A549 (cell line): ENCODE data around the gene DNMT3L. TPM values are rescaled to one million over a fixed set of nuclear protein-coding genes. Genes with fewer than 3 reads are reported as not detected.
"Not testable (repeated sequence)": the region's sequence is repeated elsewhere in the genome, so short reads cannot be mapped to it uniquely, and the experiment has no call there.

Experiments used
- ATAC-seq, 2 experiments: fragments of 200-7000 bp in 1 of 2; fragments of >200 bp in 1 of 2; cut with Nextera tagmentation in 1 of 2; cut with Tn5 transposase in 1 of 2; 3 replicates each; pipeline versions ENCODE4 v1.8.0 to v1.9.1; 2018 to 2020; ENCODE audit warnings: mild to moderate bottlenecking in 1 of 2, moderate library complexity in 1 of 2
- CTCF ChIA-PET: fragments of 300-600 bp; sonication (Branson Sonifier 250); formaldehyde crosslinking; extraction: SDS; loops from one replicate; lab custom pipeline; 2021; ENCODE audit warnings: antibody characterized with exemption, inconsistent platforms; lab: Yijun Ruan, JAX
- POLR2A ChIA-PET: fragments of 350-600 bp; formaldehyde crosslinking; extraction: SDS; loops from one replicate; lab custom pipeline; 2021; ENCODE audit warnings: antibody characterized with exemption, inconsistent platforms; lab: Yijun Ruan, JAX
- DNase-seq, 2 experiments: peaks; one replicate each; pipeline versions ENCODE4 v3.0.0 to v3.0.0-alpha.2; 2011 to 2016; ENCODE audit warnings: low read depth in 1 of 2, low spot score in 1 of 2
- FAIRE-seq: peaks from 2 replicates; lab custom pipeline; 2011; peaks lifted over from hg19 to GRCh38; lab: Jason Lieb, UNC
- H3K27ac ChIP-seq, 2 experiments: fragments of >200 bp; sonication (Bioruptor Twin); formaldehyde crosslinking; 3 replicates each; pipeline ENCODE4 v1.5.1; 2016 to 2017
- H3K4me1 ChIP-seq: fragments of >200 bp; sonication (Bioruptor Twin); formaldehyde crosslinking; 3 replicates; pipeline ENCODE4 v1.6.1; 2016
- H3K4me2 ChIP-seq: fragments of >200 bp; sonication (Bioruptor Twin); formaldehyde crosslinking; 3 replicates; pipeline ENCODE4 v1.6.1; 2016
- H3K4me3 ChIP-seq: fragments of >200 bp; sonication (Bioruptor Twin); formaldehyde crosslinking; 3 replicates; pipeline ENCODE4 v1.5.1; 2016
- H3K9me3 ChIP-seq: fragments of >200 bp; sonication (Bioruptor Twin); formaldehyde crosslinking; 3 replicates; pipeline ENCODE4 v1.6.1; 2016
- CHD4 ChIP-seq: fragments of 200-600 bp; sonication (generic); IDR thresholded peaks from 2 replicates; pipeline ENCODE4 v1.6.1; 2016; ENCODE audit warnings: antibody characterized with exemption, mild to moderate bottlenecking, borderline replicate concordance
- EP300 ChIP-seq, 2 experiments: fragments of >200 bp; sonication (Bioruptor Twin); formaldehyde crosslinking; IDR thresholded peaks; 2 replicates in 1 of 2; 3 replicates in 1 of 2; pipeline ENCODE4 v1.6.1; 2016 to 2017
- FOSL2 ChIP-seq, 2 experiments: fragments of 450-650 bp in 1 of 2; fragments of >200 bp in 1 of 2; sonication (Bioruptor Twin) in 1 of 2; formaldehyde crosslinking; IDR thresholded peaks; 2 replicates each; pipeline versions ENCODE4 v1.5.0 to v1.6.1; 2016 to 2020; ENCODE audit warnings: mild to moderate bottlenecking in 1 of 2, moderate library complexity in 1 of 2
- GATA3 ChIP-seq: IDR thresholded peaks from 2 replicates; pipeline ENCODE4 v1.6.1; 2012; ENCODE audit warnings: borderline replicate concordance
- HEYL ChIP-seq: fragments of 250-450 bp; sonication (Bioruptor Pico); IDR thresholded peaks from 2 replicates; pipeline ENCODE4 v1.8.0; 2021; ENCODE audit warnings: mild to moderate bottlenecking, moderate library complexity
- HOXA7 ChIP-seq: fragments of 250-450 bp; sonication (Bioruptor Pico); IDR thresholded peaks from 2 replicates; pipeline ENCODE4 v1.5.0; 2020; ENCODE audit warnings: mild to moderate bottlenecking, moderate library complexity
- HOXB13 ChIP-seq: fragments of 250-450 bp; sonication (Bioruptor Pico); IDR thresholded peaks from 2 replicates; pipeline ENCODE4 v1.5.0; 2020; ENCODE audit warnings: low read depth, mild to moderate bottlenecking, moderate library complexity
- JUN ChIP-seq, 2 experiments: fragments of >200 bp; sonication (Bioruptor Twin); formaldehyde crosslinking; IDR thresholded peaks; 2 replicates in 1 of 2; 3 replicates in 1 of 2; pipeline ENCODE4 v1.6.1; 2016 to 2017
- JUNB ChIP-seq: fragments of >200 bp; sonication (Bioruptor Twin); formaldehyde crosslinking; IDR thresholded peaks from 2 replicates; pipeline ENCODE4 v1.6.1; 2016
- KDM1A ChIP-seq: fragments of 200-600 bp; sonication (generic); IDR thresholded peaks from 2 replicates; pipeline ENCODE4 v1.6.1; 2016; ENCODE audit warnings: low read depth, mild to moderate bottlenecking
- MAZ ChIP-seq: fragments of 150-350 bp; IDR thresholded peaks from 2 replicates; pipeline ENCODE4 v1.6.1; 2014; ENCODE audit warnings: antibody characterized with exemption, low read depth, low read length, borderline replicate concordance
- NPAS2 ChIP-seq: fragments of 250-450 bp; sonication (Bioruptor Pico); IDR thresholded peaks from 2 replicates; pipeline ENCODE4 v1.8.0; 2022; ENCODE audit warnings: mild to moderate bottlenecking, moderate library complexity, borderline replicate concordance
- POLR2A ChIP-seq: IDR thresholded peaks from 2 replicates; pipeline ENCODE4 v1.6.1; 2012; ENCODE audit warnings: mild to moderate bottlenecking, low read length
- RAD21 ChIP-seq, 2 experiments: fragments of >200 bp in 1 of 2; sonication (Bioruptor Twin) in 1 of 2; formaldehyde crosslinking in 1 of 2; IDR thresholded peaks in 1 of 2; conservative IDR thresholded peaks in 1 of 2; 2 replicates in 1 of 2; 3 replicates in 1 of 2; pipeline ENCODE4 v1.6.1; 2012 to 2018; ENCODE audit warnings: inconsistent platforms in 1 of 2
- RCOR1 ChIP-seq: fragments of 150-350 bp; IDR thresholded peaks from 2 replicates; pipeline ENCODE4 v1.6.1; 2014; ENCODE audit warnings: antibody characterized with exemption, low read length, low read depth
- SMC3 ChIP-seq: fragments of >200 bp; sonication (Bioruptor Twin); formaldehyde crosslinking; IDR thresholded peaks from 3 replicates; pipeline ENCODE4 v1.6.1; 2018; ENCODE audit warnings: inconsistent platforms
- USF2 ChIP-seq: fragments of 450-650 bp; IDR thresholded peaks from 2 replicates; pipeline ENCODE4 v1.6.1; 2014; ENCODE audit warnings: antibody characterized with exemption
- ZFP36 ChIP-seq: fragments of 450-650 bp; IDR thresholded peaks from 2 replicates; pipeline ENCODE4 v1.6.1; 2014; ENCODE audit warnings: borderline replicate concordance; ENCODE audit not compliant: partially characterized antibody
- WGBS: methylation state at CpG from one replicate; pipeline ENCODE4 v1.1.6; 2017; ENCODE audit errors: missing lambda C conversion rate; 5-methylcytosine and 5-hydroxymethylcytosine counted together
- polyA plus RNA-seq, 4 experiments: library from polyadenylated mRNA; depleted of rRNA in 3 of 4; stranded (reverse); fragments of >200 nt; fragmentation: RNase III in 1 of 4; extraction: RNeasy Plus Mini Kit Qiagen cat#74134 plus additional on column Dnase treatment in 1 of 4; gene quantifications; 2 replicates in 3 of 4; 3 replicates in 1 of 4; pipeline ENCODE4 v1.2.3, GENCODE V29; 2011 to 2017
- TF ChIP-seq, protein P1 (sequence below): fragments of >200 bp; sonication (Bioruptor Twin); formaldehyde crosslinking; IDR thresholded peaks from 2 replicates; pipeline ENCODE4 v1.6.1; 2016
- TF ChIP-seq, protein P2 (sequence below): IDR thresholded peaks from 2 replicates; pipeline ENCODE4 v1.6.1; 2012

The DNMT3L gene
- polyA plus RNA-seq, 2 of the 4 experiments (the other 2 are of a cell fraction), result not detected

DNA sequence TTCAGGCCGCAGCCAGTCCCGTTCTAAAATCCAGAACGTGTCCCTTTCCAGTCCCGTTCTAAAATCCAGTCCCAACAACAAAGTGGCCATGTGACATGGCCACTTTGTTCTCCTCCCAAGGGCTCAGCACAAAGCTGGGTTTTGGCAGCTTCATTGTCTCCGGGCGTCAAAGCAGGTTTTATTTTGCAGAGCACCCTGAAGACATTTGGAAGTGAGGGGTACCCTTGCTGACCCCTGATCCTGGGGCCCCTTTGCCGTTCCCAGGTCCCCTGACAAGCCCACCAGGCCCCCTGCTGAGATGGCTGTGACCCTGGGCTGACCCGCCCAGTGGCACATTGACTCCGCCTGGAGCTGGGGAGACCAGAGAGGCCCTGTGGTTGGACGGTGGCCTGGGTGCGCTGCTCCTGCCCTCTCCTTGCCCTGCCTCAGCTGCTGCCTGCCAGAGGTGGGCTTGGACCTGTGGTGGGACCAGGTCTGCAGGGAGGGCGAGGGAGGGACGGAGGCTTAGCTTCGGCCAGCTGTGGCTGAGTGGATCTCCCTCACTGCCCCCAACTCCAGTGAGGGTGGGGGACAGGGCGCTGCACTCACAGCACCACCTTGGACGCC is 42.4 kb upstream of the DNMT3L start:
- Histone ChIP-seq H3K27ac (no peak overlapping the region; a peak in 1 of 6 replicates), H3K4me3 (no peak overlapping the region), H3K4me2 (no peak overlapping the region), H3K4me1 (peaks cover 10% of the 10 kb centered on the region; the same call in 1 of the 3 replicates), H3K9me3 (no peaks in the 10 kb centered on the region)
- ChIA-PET CTCF (interaction anchor here (0.7 to 3.4 kb wide), 10 partner anchors 9 to 436 kb away, joined by 3 to 15 read pairs (median 3); no protein-coding TSS in a partner anchor), POLR2A (no interaction called here)
- WGBS, result 89% methylated on average over 12 of the region's 16 CpGs
- no peak for DNase-seq
- FAIRE-seq, result no peak
- no peak for ATAC-seq
- TF ChIP-seq NPAS2, result no peak
- no peak for TF ChIP-seq MAZ
- no peak for TF ChIP-seq RCOR1
- TF ChIP-seq SMC3, result no peak

DNA sequence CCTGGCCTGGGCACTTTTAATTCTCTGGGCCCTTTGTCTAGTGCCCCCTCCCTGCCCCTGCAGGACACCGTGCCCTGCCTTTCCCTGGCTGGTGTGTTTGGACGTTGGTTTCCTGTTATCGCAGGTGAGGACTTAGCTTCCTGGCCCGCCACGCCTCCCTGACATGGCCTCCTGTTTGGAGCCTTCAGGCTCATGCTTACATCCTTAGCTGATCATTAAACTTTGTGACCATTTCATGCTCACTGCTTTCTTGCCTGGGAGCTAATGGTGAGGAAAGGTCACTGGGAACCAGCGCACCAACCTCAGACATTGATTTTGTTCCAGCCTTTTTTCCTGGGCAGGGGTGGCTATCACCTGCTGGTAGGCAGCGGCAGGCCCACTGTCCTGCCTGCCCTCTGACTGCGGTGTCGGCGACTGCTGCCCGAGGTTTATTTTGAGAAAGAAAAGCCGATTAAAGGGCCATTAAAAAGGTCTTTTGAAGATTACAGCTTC is 41.8 kb upstream of the DNMT3L start:
- Histone ChIP-seq H3K27ac (no peak overlapping the region), H3K9me3 (no peaks in the 10 kb centered on the region), H3K4me3 (no peak overlapping the region), H3K4me2 (no peak overlapping the region), H3K4me1 (peaks cover 10% of the 10 kb centered on the region; the same call in 1 of the 3 replicates)
- no peak for TF ChIP-seq KDM1A
- no peak for TF ChIP-seq RAD21 (conservative IDR thresholded peaks at IDR 0.05 in 1 of 2, IDR thresholded peaks at IDR 0.05 in 1 of 2)
- TF ChIP-seq SMC3, result no peak
- TF ChIP-seq FOSL2 (IDR thresholded peaks at IDR 0.05), result no peak
- no peak for TF ChIP-seq FOSL2 (CRISPR knock-in tag; IDR thresholded peaks at IDR 0.05)
- no peak for TF ChIP-seq JUNB
- no peak for FAIRE-seq
- POLR2A ChIA-PET, result no interaction called here
- no peak for DNase-seq
- WGBS, result 85% methylated on average over 12 of the region's 12 CpGs
- CTCF ChIA-PET, result interaction anchor here (0.6 to 3.4 kb wide), 6 partner anchors 9 to 152 kb away, joined by 3 to 15 read pairs (median 3); no protein-coding TSS in a partner anchor
- no peak for ATAC-seq

DNA sequence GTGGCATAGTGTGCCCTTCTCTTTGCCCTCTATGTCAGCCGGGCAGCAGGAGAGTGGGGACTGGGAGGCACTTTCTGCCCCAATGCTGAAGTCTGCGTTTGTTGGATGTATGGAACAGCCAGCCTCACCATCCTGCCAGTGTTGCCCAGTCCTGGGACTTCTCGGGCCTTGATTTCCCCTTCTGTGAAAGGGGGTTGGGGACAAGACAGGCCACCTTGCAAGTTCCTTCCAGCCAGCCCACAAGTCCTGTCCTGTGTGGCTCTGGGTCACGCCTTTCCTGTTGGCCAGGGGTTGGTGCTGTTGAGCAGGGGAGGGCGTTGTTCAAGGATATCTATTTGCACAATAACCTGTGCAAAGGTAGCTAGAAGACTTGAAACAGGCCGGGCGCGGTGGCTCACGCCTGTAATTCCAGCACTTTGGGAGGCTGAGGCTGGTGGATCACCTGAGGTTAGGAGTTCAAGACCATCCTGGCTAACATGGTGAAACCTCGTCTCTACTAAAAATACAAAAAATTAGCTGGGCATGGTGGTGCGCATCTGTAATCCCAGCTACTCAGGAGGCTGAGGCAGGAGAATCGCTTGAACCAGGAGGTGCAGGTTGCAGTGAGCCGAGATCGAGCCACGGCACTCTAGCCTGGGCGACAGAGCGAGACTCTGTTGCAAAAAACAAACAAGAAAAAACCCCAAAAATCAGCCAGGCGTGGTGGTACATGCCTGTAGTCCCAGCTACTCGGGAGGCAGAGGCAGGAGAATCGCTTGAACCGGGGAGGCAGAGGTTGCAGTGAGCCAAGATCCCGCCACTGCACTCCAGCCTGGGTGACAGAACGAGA is 41.1 kb upstream of the DNMT3L start:
- ATAC-seq, result 0 out of 6 replicates have a peak, but pooled peaks of 1 of the 2 experiments have one; percentile 22
- not testable (repeated sequence) for H3K4me2 ChIP-seq, FAIRE-seq

DNA sequence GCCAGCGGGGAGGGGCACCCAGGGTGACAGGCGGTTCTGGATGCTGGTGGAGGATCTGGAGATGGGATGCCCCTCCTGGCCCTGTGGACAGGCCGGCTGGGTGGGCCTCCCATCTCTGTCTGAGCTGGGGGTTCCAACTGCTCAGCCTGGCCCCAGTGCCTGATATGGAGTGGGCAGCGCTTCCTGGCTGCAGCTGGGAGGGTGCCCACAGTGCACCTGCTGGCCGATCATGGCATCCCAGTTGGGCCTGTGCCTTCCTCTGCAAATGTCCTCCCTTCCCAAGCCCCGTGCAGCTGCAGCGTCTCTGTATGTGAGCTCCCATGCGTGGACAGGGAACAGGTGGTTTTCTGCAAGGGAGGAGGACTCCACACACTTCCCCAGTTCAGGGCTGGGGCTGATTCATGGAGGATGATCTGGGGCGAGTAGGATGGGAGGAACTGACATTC is 40.3 kb upstream of the DNMT3L start:
- H3K27ac ChIP-seq, result no peak overlapping the region
- 93% methylated on average over 2 of the region's 9 CpGs for WGBS
- DNase-seq (no peak), ATAC-seq (no peak; a peak in 1 of 6 replicates), FAIRE-seq (no peak)
- H3K4me2 ChIP-seq, result no peak overlapping the region
- peaks cover 10% of the 10 kb centered on the region; the same call in 1 of the 3 replicates for H3K4me1 ChIP-seq
- H3K4me3 ChIP-seq, result no peak overlapping the region
- no peak for TF ChIP-seq HOXB13 (CRISPR knock-in tag)
- no peak for TF ChIP-seq KDM1A
- no peak for TF ChIP-seq USF2
- TF ChIP-seq, protein P1, sequence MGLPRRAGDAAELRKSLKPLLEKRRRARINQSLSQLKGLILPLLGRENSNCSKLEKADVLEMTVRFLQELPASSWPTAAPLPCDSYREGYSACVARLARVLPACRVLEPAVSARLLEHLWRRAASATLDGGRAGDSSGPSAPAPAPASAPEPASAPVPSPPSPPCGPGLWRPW, result no peak
- no peak for TF ChIP-seq CHD4
- TF ChIP-seq EP300 (IDR thresholded peaks at IDR 0.05), result no peak
- TF ChIP-seq POLR2A, result no peak
- TF ChIP-seq RCOR1, result no peak
- TF ChIP-seq HOXA7, result no peak
- no peak for TF ChIP-seq ZFP36
- TF ChIP-seq, protein P2, sequence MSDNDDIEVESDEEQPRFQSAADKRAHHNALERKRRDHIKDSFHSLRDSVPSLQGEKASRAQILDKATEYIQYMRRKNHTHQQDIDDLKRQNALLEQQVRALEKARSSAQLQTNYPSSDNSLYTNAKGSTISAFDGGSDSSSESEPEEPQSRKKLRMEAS, result no peak
- TF ChIP-seq JUN (IDR thresholded peaks at IDR 0.05), result no peak
- TF ChIP-seq GATA3, result no peak
- no peak for TF ChIP-seq HEYL
- no peaks in the 10 kb centered on the region for H3K9me3 ChIP-seq
- CTCF ChIA-PET, result interaction anchor here (1.1 to 1.9 kb wide), 3 partner anchors 13 to 491 kb away, joined by 3 to 6 read pairs (median 3); no protein-coding TSS in a partner anchor
- POLR2A ChIA-PET, result no interaction called here

More for the DNA sequence above, 41.1 kb upstream of the DNMT3L start:
- 86% methylated on average over 19 of the region's 23 CpGs for WGBS
- H3K4me1 ChIP-seq, result peaks cover 10% of the 10 kb centered on the region; the same call in 1 of the 3 replicates
- H3K4me3 ChIP-seq, POLR2A ChIA-PET, H3K9me3 ChIP-seq, H3K27ac ChIP-seq: not testable (repeated sequence)
- CTCF ChIA-PET, result interaction anchor here (0.6 to 1.9 kb wide), 4 partner anchors 12 to 491 kb away, joined by 3 to 6 read pairs (median 3); no protein-coding TSS in a partner anchor
- DNase-seq, result peak in 1 of 2 experiments; percentile 35
